RWPE1 (cell line): ENCODE results near the gene CD226.
"Not testable (repeated sequence)": the region's sequence is repeated elsewhere in the genome, so short reads cannot be mapped to it uniquely, and the experiment has no call there.

Source experiments
- CTCF ChIA-PET: fragments of 350-600 bp; sonication (Branson Sonifier 250); formaldehyde crosslinking; extraction: SDS; loops from one replicate; lab custom pipeline; 2021; lab: Yijun Ruan, JAX
- POLR2A ChIA-PET: fragments of 400-600 bp; formaldehyde crosslinking; extraction: SDS; loops from one replicate; lab custom pipeline; 2020; ENCODE audit warnings: antibody characterized with exemption; ENCODE audit not compliant: low non-redundant PET; lab: Yijun Ruan, JAX
- DNase-seq: peaks from one replicate; pipeline ENCODE4 v3.0.0; 2012; ENCODE audit warnings: low spot score
- H3K27ac ChIP-seq: fragments of 450-650 bp; 2 replicates; pipeline ENCODE4 v1.5.1; 2017
- CTCF ChIP-seq: fragments of 450-650 bp; conservative IDR thresholded peaks from 2 replicates; pipeline ENCODE4 v1.5.1; 2017; ENCODE audit warnings: low read depth, mild to moderate bottlenecking

CD226 gene

GRCh38 chr18:69943021-69943420 is 4.7 kb downstream of the CD226 start:
- no peak overlapping the region for H3K27ac ChIP-seq
- ChIA-PET POLR2A (no interaction called here), CTCF (no interaction called here)
- no peak for TF ChIP-seq CTCF
- DNase-seq: no peak

- no peak for TF ChIP-seq CTCF
- ChIA-PET CTCF (no interaction called here), POLR2A (no interaction called here)
Measured at GRCh38 chr18:69941183-69941582, 6.5 kb downstream of the CD226 start.

GRCh38 chr18:69939812-69940211 is 7.9 kb downstream of the CD226 start:
- CTCF ChIA-PET: interaction anchor here (0.6 kb wide), 1 partner anchor 19 kb away, joined by 6 read pairs; no protein-coding TSS in a partner anchor

More at GRCh38 chr18:69941183-69941582, 6.5 kb downstream of the CD226 start:
- DNase-seq: no peak
- H3K27ac ChIP-seq: no peak overlapping the region

GRCh38 chr18:69936191-69936558 is 11.5 kb downstream of the CD226 start:
- no peak for TF ChIP-seq CTCF
- DNase-seq: no peak
- POLR2A ChIA-PET: interaction anchor here (0.6 kb wide), 1 partner anchor 19 kb away, joined by 3 read pairs; no protein-coding TSS in a partner anchor
- no peak overlapping the region for H3K27ac ChIP-seq
- CTCF ChIA-PET: no interaction called here

More at GRCh38 chr18:69939812-69940211, 7.9 kb downstream of the CD226 start:
- H3K27ac ChIP-seq, DNase-seq, POLR2A ChIA-PET: not testable (repeated sequence)

GRCh38 chr18:69935319-69936190 is 12.1 kb downstream of the CD226 start:
- CTCF ChIA-PET: no interaction called here
- no peak overlapping the region for H3K27ac ChIP-seq

GRCh38 chr18:69934601-69935265 is 12.9 kb downstream of the CD226 start:
- CTCF ChIA-PET: no interaction called here
- POLR2A ChIA-PET: no interaction called here

More at GRCh38 chr18:69935319-69936190, 12.1 kb downstream of the CD226 start:
- DNase-seq: no peak
- no peak for TF ChIP-seq CTCF
- POLR2A ChIA-PET: no interaction called here

More at GRCh38 chr18:69934601-69935265, 12.9 kb downstream of the CD226 start:
- H3K27ac ChIP-seq: no peak overlapping the region
- TF ChIP-seq CTCF: no peak
- DNase-seq: no peak
